Peyer's patch (tissue), 4 donors: ENCODE results near the gene RPP38.

Experiments used
- CTCF ChIP-seq, 6 experiments: fragments of 450-650 bp in 4 of 6; fragments of 200-600 bp in 2 of 6; sonication (generic) in 1 of 6; IDR thresholded peaks; one replicate each; pipeline ENCODE4 v1.5.1; 2017 to 2019; ENCODE audit warnings: antibody characterized with exemption in 6 of 6, mild to moderate bottlenecking in 3 of 6, moderate library complexity in 1 of 6
- POLR2A ChIP-seq, 2 donors: fragments of 450-650 bp; IDR thresholded peaks; one replicate each; pipeline ENCODE4 v1.5.1; 2017; ENCODE audit warnings: antibody characterized with exemption in 2 of 2, mild to moderate bottlenecking in 2 of 2, moderate library complexity in 2 of 2

DNA sequence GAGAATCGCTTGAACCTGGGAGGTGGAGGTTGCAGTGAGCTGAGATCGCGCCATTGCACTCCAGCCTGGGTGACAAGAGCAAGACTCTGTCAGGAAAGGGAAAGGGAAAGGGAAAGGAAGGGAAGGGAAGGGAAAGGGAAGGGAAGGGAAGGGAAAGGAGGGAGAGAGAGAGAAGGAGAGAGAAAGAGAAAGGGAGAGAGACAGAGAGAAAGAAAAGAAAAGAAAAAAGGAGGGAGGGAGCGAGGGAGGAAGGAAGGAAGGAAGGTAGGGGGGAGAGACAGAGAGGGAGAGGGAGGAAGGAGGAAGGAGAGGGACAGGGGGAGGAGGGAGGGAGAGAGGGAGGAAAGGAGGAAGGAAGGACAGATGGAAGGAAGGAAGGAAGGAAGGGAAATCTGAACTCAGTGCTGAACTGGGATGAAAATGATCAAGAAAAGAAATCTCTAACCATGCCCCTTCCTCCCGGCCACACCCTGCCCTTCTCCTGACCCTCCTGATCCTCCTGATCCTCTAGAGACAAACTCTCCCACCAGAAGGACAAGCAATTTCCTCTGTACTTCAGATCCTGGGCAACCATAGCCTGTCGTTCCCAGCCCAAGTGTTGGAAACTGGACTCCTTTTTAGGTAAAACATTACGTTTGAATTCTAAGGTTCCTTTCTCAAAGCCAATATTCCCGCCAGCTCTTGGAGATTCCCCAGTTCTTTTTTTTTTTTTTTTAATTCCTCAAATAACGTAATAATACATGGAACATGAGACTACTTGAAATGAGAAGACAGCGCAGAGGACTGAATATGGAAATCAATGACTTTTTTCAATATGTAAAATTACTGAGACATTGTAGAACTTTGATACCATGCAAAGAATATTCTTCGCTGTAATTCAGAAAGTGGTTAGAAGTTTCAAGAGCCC, 39.2 kb downstream of the RPP38 start:
- no peak for TF ChIP-seq CTCF (IDR thresholded peaks at IDR 0.05)
- no peak for TF ChIP-seq POLR2A (IDR thresholded peaks at IDR 0.05)
